ENCODE measurements around the gene TECTB.

Gene TECTB

GRCh38 chr10:112274831-112275230 is 8.4 kb upstream of the TECTB start:
- H3K27me3 ChIP-seq (ENCODE audit: control insufficient read depth, low read length): no peaks in the 10 kb centered on the region
- no peaks in the 10 kb centered on the region for H3K79me2 ChIP-seq (ENCODE audit: control insufficient read depth, low read length)
- TF ChIP-seq, protein P1, sequence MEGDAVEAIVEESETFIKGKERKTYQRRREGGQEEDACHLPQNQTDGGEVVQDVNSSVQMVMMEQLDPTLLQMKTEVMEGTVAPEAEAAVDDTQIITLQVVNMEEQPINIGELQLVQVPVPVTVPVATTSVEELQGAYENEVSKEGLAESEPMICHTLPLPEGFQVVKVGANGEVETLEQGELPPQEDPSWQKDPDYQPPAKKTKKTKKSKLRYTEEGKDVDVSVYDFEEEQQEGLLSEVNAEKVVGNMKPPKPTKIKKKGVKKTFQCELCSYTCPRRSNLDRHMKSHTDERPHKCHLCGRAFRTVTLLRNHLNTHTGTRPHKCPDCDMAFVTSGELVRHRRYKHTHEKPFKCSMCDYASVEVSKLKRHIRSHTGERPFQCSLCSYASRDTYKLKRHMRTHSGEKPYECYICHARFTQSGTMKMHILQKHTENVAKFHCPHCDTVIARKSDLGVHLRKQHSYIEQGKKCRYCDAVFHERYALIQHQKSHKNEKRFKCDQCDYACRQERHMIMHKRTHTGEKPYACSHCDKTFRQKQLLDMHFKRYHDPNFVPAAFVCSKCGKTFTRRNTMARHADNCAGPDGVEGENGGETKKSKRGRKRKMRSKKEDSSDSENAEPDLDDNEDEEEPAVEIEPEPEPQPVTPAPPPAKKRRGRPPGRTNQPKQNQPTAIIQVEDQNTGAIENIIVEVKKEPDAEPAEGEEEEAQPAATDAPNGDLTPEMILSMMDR (IDR thresholded peaks at IDR 0.05; ENCODE audit: low read depth, low read length, poor library complexity, severe bottlenecking): no peak
- TF ChIP-seq EZH2phosphoT487 (IDR thresholded peaks at IDR 0.05; ENCODE audit: borderline replicate concordance, low read length): no peak
- H4K20me1 ChIP-seq (ENCODE audit: control insufficient read depth, insufficient read depth, low read depth, low read length): no peaks in the 10 kb centered on the region
- no peaks in the 10 kb centered on the region for H3K36me3 ChIP-seq (ENCODE audit: control insufficient read depth, low read length)
- no peaks in the 10 kb centered on the region for H3K9me2 ChIP-seq (replicated peaks; ENCODE audit: control insufficient read depth, low read length)
- no peaks in the 10 kb centered on the region for H3F3A ChIP-seq (ENCODE audit: control insufficient read depth, insufficient read depth)
- no peak overlapping the region for H3K4me3 ChIP-seq (ENCODE audit: low read length)
- no peak overlapping the region for H3K27ac ChIP-seq (ENCODE audit: low read depth, low read length)
- H3K4me2 ChIP-seq (ENCODE audit: low read length): no peak overlapping the region
- no peaks in the 10 kb centered on the region for H3K4me1 ChIP-seq (ENCODE audit: control insufficient read depth, low read length)
- no peaks in the 10 kb centered on the region for H3K9me3 ChIP-seq (ENCODE audit: control insufficient read depth, insufficient read depth, low read length)

- H3F3A ChIP-seq (ENCODE audit: control insufficient read depth, insufficient read depth): no peaks in the 10 kb centered on the region
- H3K79me2 ChIP-seq (ENCODE audit: control insufficient read depth, low read length): no peaks in the 10 kb centered on the region
- H3K9me3 ChIP-seq (ENCODE audit: control insufficient read depth, insufficient read depth, low read length): no peaks in the 10 kb centered on the region
- H3K27ac ChIP-seq (ENCODE audit: low read depth, low read length): no peak overlapping the region
- no peaks in the 10 kb centered on the region for H3K36me3 ChIP-seq (ENCODE audit: control insufficient read depth, low read length)
- no peaks in the 10 kb centered on the region for H4K20me1 ChIP-seq (ENCODE audit: control insufficient read depth, insufficient read depth, low read depth, low read length)
- H3K9me2 ChIP-seq (replicated peaks; ENCODE audit: control insufficient read depth, low read length): no peaks in the 10 kb centered on the region
- H3K4me1 ChIP-seq (ENCODE audit: control insufficient read depth, low read length): no peaks in the 10 kb centered on the region
- no peak overlapping the region for H3K4me3 ChIP-seq (ENCODE audit: low read length)
- TF ChIP-seq, protein P1 (IDR thresholded peaks at IDR 0.05; ENCODE audit: low read depth, low read length, poor library complexity, severe bottlenecking): no peak
- no peak for TF ChIP-seq EZH2phosphoT487 (IDR thresholded peaks at IDR 0.05; ENCODE audit: borderline replicate concordance, low read length)
- no peak overlapping the region for H3K4me2 ChIP-seq (ENCODE audit: low read length)
- H3K27me3 ChIP-seq (ENCODE audit: control insufficient read depth, low read length): no peaks in the 10 kb centered on the region
Measured at GRCh38 chr10:112275512-112276245, 7.5 kb upstream of the TECTB start.

DNA sequence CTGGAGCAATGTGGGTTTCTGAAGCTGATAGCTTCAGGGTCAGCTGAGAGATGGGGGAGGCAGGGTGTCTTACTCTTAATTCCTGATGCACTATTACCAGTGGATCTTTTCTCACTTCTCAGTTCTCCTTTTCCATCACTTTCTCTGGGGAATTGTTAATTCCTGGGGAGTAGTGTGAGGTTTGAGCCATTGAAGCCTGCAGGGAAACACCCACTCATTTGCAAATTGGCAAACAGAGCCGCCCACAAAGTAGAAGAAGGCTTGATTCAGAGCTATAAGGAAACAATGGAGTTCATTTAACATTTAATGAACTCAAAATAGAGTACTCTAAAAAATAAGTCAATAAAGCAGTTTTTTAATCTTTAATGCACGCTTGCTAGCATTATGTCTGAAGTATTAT is 4.3 kb upstream of the TECTB start:
- Histone ChIP-seq H3K4me2 (ENCODE audit: low read length) (no peak overlapping the region), H3K27me3 (ENCODE audit: control insufficient read depth, low read length) (no peaks in the 10 kb centered on the region), H3K9me3 (ENCODE audit: control insufficient read depth, insufficient read depth, low read length) (no peaks in the 10 kb centered on the region), H3K36me3 (ENCODE audit: control insufficient read depth, low read length) (no peaks in the 10 kb centered on the region), H4K20me1 (ENCODE audit: control insufficient read depth, insufficient read depth, low read depth, low read length) (no peaks in the 10 kb centered on the region), H3K4me1 (ENCODE audit: control insufficient read depth, low read length) (no peaks in the 10 kb centered on the region), H3K4me3 (ENCODE audit: low read length) (no peak overlapping the region), H3F3A (ENCODE audit: control insufficient read depth, insufficient read depth) (no peaks in the 10 kb centered on the region), H3K79me2 (ENCODE audit: control insufficient read depth, low read length) (no peaks in the 10 kb centered on the region), H3K27ac (ENCODE audit: low read depth, low read length) (no peak overlapping the region), H3K9me2 (replicated peaks; ENCODE audit: control insufficient read depth, low read length) (no peaks in the 10 kb centered on the region)
- no peak for TF ChIP-seq EZH2phosphoT487 (IDR thresholded peaks at IDR 0.05; ENCODE audit: borderline replicate concordance, low read length)
- TF ChIP-seq, protein P1 (IDR thresholded peaks at IDR 0.05; ENCODE audit: low read depth, low read length, poor library complexity, severe bottlenecking): no peak
